ENCODE measurements around the gene GOLGA8J.
"Not testable (repeated sequence)": the region's sequence is repeated elsewhere in the genome, so short reads cannot be mapped to it uniquely, and the experiment has no call there.

The GOLGA8J gene

GRCh38 chr15:30082655-30083054 lies at the start of gene GOLGA8J:
GOLGA8J (plus strand) TSS chr15:30082955; CDS start chr15:30083053, 98 bp downstream.
- not testable (repeated sequence) for DNase-seq

- no peak for DNase-seq
Measured at GRCh38 chr15:30033211-30033610, 49.5 kb upstream of the GOLGA8J start.

- no peak for DNase-seq
Measured at GRCh38 chr15:30033763-30034162, 49.0 kb upstream of the GOLGA8J start.

- DNase-seq = no peak
Measured at GRCh38 chr15:30036036-30036703, 46.6 kb upstream of the GOLGA8J start.

GRCh38 chr15:30038667-30039523 lies 43.9 kb upstream of the GOLGA8J start:
- no peak for DNase-seq

- DNase-seq = no peak
Measured at GRCh38 chr15:30041868-30042267, 40.9 kb upstream of the GOLGA8J start.

GRCh38 chr15:30042556-30042955 lies 40.2 kb upstream of the GOLGA8J start:
- no peak for DNase-seq

GRCh38 chr15:30043211-30043655 lies 39.5 kb upstream of the GOLGA8J start:
- no peak for DNase-seq

GRCh38 chr15:30044377-30044776 lies 38.4 kb upstream of the GOLGA8J start:
- no peak for DNase-seq

- not testable (repeated sequence) for DNase-seq
Measured at GRCh38 chr15:30044826-30045225, 37.9 kb upstream of the GOLGA8J start.

GRCh38 chr15:30045248-30046041 lies 37.3 kb upstream of the GOLGA8J start:
- DNase-seq = not testable (repeated sequence)

GRCh38 chr15:30046430-30046829 lies 36.3 kb upstream of the GOLGA8J start:
- no peak for DNase-seq

- no peak for DNase-seq
Measured at GRCh38 chr15:30055604-30056003, 27.2 kb upstream of the GOLGA8J start.

- no peak for DNase-seq
Measured at GRCh38 chr15:30056166-30056565, 26.6 kb upstream of the GOLGA8J start.

- DNase-seq = no peak
Measured at GRCh38 chr15:30059771-30060170, 23.0 kb upstream of the GOLGA8J start.

GRCh38 chr15:30062881-30063280 lies 19.9 kb upstream of the GOLGA8J start:
- DNase-seq = no peak

GRCh38 chr15:30063835-30064546 lies 18.8 kb upstream of the GOLGA8J start:
- no peak for DNase-seq

GRCh38 chr15:30065025-30065801 lies 17.5 kb upstream of the GOLGA8J start:
- DNase-seq = no peak

- DNase-seq = no peak
Measured at GRCh38 chr15:30068326-30068725, 14.4 kb upstream of the GOLGA8J start.

- DNase-seq = no peak
Measured at GRCh38 chr15:30072630-30073029, 10.1 kb upstream of the GOLGA8J start.

- DNase-seq = no peak
Measured at GRCh38 chr15:30073915-30074314, 8.8 kb upstream of the GOLGA8J start.

- not testable (repeated sequence) for DNase-seq
Measured at GRCh38 chr15:30080816-30081215, 1.9 kb upstream of the GOLGA8J start.
